DMS114 treated with DMSO at 0.1 percent for 48 hours (cell line): Measurements from ENCODE around the gene PVALB.
"Not testable (repeated sequence)": the region's sequence is repeated elsewhere in the genome, so short reads cannot be mapped to it uniquely, and the experiment has no call there.

Experiments used
- DNase-seq: peaks from one replicate; lab custom pipeline; 2025; ENCODE audit not compliant: unreplicated experiment; lab: John Stamatoyannopoulos, UW

The PVALB gene

DNA sequence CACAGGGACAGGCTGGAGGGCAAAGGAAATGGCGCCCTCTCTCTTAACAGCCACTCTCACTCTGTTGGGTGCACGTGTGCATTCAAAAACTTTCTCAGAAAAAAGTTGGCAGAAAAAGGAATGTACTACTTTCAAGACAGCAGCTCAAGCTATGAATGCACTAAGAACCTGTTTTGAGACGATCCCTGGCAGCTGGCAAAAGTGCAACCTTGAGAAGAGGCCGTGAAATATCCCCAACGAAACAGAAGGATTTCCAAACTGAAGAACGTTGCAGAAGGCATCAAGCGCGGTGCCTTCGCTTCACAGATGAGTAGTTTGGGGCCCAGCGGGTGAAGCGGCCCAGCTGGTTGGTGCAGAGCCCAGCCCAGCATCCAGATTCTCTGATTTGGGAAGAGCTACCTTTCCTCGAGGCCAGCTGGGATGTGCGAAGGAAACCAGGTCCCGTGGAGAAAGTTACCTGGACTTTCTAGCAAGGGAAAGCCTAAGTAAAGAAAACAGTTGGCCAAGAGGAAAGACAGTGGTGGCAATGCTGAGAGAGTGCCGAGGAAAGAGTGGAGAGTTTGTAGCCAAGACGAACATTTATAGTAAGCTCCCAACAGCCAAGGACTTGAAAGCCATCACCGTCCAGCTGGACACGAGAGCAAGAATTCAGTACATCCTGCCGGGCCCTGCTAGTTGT lies 57.2 kb downstream of the PVALB start:
- no peak for DNase-seq

DNA sequence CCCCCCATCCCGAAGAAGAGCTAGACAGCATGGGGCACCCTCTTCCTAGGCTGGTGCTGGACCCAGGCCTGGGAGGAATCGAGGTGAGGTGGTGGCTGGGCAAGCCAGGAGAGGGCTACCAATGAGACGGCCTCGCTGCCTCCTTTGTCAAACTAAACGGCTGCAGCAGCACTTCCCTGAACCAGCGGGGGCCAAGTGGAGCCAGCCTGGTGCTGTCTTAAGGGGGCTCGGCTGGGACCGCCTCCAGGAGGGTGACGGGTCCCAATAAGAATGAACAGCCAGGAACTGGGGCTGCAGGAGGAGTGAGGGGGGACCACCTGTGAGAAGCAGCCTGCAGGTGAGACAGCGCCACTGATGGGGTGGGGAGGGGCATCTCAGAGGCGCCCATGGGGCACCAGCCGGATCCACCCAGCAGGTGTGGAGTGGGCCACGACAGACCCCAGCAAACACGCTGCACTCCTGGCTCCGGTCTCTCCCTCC lies 58.0 kb downstream of the PVALB start:
- DNase-seq, result no peak

DNA sequence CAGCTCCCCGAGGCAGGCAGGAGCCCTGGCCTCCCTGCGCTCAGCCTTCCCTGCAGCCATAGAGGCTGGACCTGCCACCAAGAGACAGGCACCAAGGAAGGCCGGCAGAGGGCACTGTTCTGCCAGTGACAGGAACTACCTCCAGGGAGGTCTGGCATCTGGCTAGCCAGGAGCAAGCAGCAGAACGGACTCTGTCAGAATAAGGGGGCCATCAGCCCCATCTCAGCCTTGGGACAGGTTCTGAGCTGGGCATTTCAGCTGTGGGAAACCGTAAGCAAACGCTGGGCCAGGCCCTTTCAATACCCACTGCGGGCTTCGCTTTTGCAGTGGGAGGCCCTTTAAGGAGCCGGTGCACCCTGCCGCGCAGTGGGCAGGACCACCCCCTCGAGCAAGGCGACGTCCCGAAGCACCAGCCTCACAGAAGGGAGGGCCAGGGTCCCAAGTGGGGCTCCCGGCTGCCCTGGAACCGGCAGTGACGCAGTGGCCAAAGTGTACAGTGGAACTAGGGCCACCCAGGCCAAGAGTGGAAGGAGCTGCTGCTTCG lies 59.1 kb downstream of the PVALB start:
- peak; percentile 24 for DNase-seq

DNA sequence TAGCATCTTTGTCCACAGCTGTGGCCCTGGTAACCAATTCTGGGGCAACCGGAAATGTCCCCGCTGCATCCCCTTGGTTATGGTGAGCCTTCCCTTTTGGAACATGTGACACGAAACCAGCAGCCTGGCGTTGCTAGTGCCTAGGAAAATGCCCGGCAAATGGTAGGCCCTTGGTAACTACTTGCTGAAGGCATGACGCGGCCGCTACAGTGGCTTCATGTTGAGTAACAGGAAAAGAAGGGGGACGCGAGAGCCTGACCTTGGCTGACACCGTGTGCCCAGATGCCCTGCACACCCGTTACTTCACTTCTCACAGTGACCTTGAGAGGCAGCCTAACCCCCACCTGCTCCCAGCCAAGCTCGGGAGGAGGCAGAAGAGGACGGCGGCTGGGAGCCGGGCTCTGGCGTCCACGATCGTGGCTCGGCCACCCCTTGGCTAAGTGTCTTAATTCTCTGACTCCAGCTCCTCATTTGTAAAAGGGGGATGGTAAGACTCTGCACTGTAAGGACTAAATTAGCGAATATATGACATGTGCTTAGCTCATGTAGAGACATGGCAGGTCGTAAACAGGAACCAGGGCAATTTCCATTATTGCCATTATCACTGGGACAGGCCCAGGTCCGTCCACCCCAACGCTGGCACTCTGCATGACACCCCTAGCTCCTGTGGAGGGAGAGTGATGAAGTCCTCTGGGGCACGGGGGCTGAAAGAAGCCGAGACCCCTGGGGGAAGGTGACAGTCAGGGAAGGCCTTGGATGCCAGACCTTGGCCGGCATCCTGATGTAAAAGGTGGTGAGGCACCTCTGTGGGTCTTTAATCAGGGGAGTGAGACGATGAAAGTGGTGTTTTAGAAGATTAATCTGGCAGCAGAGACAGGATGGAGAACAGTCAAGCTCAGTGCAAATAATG lies 59.8 kb downstream of the PVALB start:
- DNase-seq, result no peak

DNA sequence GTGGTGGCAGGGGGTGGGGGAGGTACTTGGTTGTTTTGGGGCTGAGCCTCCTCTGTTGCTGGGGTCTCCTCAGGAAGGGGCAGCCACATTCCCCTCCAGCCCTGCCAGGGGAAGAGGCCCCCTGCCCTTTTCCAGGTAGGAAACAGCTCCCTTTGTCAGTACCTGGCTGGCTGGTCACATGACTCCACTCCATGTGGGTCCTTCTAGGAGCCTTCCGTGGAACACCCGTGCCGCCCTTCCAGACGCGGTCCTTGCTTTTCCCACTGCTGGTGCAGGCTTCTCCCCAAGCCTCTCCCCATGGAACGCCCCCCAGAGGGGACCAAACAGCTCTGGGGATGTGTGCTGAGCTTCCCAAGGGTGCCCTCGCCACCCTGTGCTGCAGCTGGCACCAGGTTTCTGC lies 60.8 kb downstream of the PVALB start:
- no peak for DNase-seq

DNA sequence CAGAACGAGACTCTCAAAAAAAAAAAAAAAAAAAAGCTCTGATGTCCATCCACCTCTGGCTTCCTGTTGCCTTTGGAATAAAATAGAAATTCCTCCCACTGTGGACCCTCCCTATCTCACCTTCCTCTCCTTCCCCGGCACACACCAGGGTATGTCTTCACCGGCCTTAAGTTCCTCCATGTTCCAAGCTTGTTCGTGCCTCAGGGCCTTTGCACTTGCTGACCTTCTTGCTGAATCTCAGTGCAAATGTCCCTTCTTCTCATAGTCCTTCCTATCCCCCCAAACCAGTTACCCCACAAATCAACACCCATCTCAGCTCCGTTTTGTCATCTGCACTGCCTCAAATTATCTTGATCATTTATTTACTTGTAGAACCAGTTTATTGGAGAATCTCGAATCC lies 61.5 kb downstream of the PVALB start:
- DNase-seq, result no peak

DNA sequence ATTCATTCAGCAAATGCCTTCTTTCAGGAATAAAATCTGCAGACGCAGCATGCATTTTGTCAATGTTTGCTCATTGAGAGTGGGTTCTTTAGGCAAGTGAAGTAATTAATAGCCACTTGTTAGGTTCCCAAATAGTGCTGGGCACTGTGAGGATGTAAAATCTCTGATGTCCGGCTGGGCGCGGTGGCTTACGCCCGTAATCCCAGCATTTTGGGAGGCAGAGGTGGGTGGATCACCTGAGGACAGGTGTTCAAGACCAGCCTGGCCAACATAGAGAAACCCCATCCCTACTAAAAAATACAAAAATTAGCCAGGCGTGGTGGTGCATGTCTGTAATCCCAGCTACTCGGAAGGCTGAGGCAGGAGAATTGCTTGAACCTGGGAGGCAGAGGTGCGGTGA lies 62.0 kb downstream of the PVALB start:
- DNase-seq, result not testable (repeated sequence)

DNA sequence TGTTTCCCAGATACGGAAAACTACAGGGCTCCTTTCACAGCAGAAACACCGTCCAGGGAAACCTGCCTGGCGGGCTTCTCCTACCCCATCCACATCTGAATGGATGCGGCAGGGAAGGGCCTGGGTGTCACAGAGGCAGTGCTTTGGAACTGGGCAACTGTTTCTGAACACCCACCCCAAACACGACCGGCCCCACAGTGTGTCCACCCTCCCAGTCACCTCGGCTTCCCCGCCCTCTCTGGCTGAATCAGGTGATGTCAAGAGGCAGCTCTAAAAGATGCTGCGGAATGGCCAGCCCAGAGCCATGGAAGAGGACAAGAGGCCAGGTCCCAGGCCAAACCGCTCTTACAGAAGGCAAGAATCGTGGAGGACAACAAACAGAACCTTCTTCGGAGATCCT lies 62.9 kb downstream of the PVALB start:
- DNase-seq, result no peak

DNA sequence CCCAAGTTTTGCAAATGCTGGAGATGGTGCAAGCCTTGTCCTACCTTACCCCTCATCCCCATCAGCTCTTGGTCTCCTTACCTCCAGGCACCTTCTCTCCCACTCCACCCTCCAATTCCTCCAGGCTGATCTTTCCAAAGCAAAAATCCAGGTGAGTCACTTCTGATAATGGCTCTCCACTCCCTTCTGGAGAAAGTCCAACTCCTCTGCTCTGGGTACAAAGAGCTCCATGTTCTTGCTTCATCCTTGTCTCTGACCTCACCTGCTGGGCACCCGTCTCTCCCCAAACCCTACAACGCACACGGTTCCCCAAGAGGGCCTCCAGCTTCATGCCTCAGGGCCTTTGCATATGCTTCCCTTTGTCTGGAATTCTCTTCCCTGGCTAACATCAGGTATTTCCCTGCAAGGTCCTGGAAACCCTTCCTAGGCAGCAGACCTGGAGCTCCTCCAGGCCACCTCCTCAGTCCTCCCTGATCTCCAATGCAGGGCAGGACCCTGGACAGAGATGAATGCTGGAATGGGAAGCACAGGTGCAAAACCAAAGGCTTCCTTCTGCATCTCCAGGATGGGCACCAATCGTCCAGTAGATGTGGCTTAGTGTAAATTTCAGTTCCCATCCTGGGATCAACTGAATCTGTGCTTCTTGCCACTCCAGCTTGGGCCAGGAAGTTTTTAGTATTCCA lies 63.6 kb downstream of the PVALB start:
- DNase-seq, result no peak
